HG03439 (cell line): Measurements from ENCODE around the gene PLEKHA1.

ENCODE experiments used
- ATAC-seq: cut with Tn5 transposase; IDR thresholded peaks from one replicate; pipeline ENCODE4 v1.9.1; 2021; ENCODE audit warnings: mild to moderate bottlenecking, moderate library complexity; ENCODE audit not compliant: unreplicated experiment

Gene PLEKHA1

DNA sequence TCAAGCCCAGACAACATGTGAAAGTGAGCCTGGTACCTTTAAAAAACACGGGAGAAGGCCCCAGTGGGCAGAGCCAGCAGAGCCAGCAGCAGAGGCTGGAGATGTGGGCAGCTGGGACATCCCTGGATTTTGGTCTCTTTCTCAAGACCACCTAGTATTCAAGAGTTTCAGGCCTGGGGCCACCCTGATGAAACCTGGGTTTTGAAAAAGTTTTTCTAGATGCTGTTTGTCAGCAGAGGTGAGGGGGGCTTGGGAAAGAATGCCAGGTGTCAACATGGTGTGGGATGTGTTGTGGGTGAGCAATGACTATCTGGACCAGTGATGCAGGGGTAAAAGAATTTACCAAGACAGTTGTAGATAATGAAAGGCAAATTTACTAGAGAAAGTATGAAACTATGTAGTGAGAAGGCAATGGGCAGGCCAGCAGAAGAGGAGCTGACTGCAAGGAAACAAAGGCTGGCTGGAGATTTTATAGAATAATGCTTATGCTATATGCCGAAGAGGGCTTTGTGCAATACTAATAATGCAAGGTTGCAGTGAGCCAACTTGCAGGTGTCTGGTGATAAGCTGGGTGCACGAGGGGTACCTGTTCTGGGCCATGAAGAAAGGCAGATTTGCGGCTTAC, 28.1 kb upstream of the PLEKHA1 start:
- ATAC-seq = no peak

DNA sequence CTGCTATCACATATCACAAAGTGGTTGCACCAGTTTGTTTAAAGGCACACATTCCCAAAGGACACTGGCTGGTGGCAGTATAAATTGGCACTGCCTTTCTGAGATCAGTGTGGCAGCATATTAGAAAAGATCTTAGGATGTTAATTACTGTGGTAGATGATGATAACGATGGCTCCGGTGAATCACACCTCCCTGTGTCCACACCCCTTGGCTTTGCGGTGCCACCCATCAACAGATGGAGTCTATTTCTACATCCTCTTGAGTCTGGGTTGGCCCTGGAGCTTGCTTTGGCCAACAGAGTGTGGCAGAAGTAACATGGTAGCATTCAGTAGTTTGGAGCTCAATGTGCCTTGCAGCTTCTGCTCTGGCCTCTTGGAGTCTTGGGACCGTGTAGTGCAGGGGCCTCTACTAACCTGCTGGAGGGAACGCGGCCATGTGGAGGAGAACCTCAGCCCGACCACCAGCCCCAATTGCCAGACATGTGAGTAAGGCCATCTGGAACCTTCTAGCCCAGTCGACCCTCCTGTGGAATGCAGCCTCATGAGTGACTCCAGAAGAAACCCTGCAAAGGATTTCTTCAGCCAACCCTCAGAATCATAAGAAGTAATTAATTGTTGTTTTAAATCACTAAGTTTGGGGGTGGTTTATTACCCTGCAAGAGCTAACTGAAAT, 27.2 kb upstream of the PLEKHA1 start:
- ATAC-seq = no peak

DNA sequence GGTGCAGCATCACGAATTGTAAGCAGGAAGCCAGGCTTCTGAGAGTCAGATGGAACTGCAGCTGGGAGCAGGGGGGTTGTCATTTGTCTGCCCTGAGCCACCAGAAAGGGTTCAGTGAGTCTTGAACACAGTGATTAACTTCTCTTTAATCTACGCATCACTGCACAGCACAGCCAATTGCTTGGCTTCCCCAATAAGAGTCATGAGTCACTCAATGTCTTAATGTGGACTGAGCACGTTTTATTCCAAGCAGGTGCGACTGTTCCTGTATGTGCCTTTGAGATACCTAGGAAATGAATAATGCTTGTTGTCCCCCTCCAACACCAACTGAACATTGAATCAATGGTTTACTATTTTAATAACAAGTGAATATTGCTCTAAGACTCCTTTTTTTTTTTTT, 26.0 kb upstream of the PLEKHA1 start:
- ATAC-seq = no peak

DNA sequence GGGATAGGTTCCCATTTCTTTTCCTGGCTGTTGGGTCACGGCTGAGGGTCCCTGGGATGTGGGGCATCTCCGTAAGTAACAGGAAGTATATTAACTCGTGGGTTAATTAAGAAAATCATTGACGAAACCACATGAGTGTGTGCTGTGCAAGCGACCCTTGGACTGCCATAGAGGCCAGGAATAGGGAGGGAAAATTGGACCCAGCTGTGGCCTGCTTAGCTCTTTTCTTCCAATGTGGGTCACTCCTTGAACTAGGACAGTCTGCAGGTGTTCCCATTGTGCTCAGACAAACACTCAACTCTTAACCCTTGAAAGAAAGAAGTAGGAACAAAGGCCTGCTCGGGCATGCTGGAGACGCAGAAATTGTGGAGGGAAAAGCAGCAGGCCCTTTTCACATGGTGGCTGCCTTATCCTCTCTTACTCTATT, 25.6 kb upstream of the PLEKHA1 start:
- ATAC-seq = no peak

DNA sequence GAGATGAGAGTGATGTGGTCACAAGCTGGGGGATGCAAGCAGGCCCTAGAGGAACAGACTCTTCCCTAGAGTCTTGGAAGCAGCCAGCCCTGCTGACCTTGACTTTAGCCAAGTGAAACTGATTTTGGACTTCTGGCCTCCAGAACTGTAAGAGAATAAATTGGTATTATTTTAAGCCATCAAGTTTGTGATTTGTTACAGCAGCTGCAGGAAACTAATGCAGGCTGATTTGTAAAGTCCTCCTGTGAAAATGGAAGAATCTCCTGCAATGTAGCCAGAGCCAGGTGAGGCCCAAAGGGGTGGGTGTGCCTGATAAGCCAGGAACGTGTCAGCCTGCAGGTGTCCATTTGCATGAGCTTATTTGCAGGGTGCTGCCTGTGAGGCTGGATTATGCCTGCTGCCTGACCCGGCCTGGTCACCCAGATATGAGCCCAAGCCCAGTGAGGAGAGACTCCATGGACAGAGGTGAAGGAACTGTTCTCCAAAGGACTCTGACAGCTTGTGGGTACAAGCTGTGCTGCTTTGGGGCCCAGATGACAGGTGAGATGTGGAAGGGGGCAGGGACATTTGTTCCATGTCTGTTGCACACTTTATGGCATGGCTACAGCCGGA, 24.6 kb upstream of the PLEKHA1 start:
- ATAC-seq = no peak

DNA sequence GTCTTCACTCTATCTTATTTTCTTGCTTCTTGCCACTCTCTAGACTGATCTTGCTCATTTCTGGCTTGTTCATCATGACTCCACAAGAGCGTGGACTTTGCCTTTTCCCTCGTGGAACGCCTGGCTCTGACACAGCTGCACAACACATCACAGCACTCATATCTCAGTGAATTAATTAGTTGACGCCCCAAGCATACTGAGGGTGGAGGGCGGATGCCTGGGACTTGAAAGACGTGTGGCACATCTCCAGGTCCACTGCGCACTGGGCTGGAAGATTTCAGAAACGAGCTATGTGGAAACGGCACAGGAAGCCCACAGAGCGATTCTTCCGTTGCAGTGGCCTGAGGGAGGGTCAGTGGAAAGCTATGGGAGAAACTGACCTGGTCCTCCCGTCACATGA, 23.6 kb upstream of the PLEKHA1 start:
- ATAC-seq = no peak

DNA sequence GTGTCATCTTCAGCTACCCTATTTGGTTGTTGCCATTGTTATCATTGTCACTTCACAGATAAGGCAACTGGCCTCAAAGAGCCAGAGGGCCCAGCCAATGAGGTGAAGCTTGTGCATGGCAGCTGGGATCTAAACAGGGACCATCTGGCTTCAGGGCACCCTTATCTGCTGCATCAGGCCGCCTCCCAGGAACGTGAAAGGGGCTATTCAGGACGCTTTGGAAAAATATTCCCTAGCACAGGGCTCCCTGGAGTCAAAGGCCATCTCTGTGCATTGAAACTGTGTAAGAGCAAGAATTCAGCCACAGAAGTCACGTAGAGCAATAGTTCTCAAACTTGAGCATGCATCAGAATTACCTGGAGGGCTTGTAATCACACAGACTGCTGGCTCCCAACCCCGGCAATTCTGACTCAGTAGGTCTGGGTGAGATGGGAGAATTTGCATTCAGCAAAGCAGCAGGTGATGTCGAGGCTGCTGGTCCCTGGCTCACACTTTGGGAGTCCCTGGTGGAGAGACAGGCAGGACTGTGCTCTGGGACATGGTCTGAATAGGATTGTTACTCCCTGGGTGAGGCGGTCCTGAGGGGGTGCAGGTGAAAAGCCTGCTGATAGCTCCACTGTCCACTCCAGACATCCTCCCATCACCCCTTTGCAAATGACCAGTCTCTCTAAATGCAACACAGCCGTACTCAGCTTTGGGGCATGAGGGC, 21.5 kb upstream of the PLEKHA1 start:
- ATAC-seq = no peak

DNA sequence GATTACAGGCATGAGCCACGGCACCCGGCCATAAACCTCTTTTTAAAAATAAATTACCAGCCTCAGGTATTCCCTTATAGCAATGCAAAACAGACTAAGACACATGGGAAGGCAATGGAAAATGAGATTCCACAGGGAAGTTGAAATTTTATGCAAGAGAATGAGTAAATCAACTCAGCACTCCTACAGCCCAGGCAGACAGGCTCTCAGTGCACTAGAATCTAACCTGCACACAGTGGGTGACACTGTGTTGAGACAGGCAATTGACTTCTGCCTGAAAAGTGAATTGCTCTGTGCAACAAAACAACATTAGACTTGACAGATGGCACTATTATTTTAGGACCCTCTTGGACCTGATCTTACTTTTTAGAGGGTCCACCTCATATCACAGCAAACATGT, 20.1 kb upstream of the PLEKHA1 start:
- no peak for ATAC-seq

DNA sequence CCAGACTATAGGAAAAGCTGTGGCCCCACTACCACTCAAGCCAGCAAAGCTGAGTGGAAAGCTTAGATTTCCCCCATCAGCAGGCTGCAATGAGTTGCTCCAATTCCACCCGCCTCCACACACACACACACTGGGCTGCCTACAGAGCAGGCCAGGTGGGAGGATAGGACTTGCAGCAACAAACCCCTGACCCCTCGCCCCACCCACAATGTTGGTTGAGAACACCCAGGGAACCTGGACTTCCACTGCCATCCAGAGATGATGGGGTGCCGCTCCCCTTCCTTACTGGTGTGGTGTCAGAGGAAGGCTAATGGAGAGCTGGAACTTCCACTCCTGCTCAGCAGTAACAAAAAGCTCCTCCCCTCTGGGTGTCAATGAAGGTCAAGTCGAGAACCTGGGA, 16.8 kb upstream of the PLEKHA1 start:
- ATAC-seq = no peak

DNA sequence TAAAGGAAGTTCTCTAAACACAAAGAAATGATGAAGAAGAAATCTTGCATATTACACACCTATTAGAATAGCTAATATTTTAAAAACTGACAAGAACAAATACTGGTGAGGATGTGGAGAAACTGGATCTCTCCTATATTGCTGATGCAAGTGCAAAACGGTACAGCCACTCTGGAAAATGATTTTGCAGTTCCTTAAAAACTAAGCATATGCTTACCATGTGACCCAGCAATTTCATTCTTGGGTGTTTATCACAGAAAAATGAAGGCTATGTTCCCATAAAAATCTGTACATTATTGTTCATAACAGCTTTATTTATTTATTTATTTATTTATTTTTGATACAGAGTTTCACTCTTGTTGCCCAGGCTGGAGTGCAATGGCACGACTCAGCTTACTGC, 14.9 kb upstream of the PLEKHA1 start:
- ATAC-seq = no peak

DNA sequence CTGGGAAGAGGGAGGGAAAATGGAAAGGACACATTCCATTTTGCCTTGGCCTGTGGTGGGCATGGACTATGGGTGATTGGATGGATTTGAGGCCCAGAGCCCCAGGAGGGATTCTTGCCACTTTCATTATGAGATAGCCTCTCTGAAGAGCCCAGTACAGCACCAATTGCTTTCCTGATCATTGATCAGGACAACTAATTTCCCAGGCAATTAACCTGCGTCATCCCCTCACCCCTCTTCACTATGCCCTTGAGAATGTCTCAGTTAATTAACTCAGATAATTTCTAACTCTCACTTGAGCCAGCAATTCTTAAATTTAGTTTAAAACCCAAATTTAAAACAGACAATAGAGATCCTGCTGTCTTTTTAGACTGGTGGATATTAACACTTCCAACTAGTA, 13.5 kb upstream of the PLEKHA1 start:
- ATAC-seq = no peak

DNA sequence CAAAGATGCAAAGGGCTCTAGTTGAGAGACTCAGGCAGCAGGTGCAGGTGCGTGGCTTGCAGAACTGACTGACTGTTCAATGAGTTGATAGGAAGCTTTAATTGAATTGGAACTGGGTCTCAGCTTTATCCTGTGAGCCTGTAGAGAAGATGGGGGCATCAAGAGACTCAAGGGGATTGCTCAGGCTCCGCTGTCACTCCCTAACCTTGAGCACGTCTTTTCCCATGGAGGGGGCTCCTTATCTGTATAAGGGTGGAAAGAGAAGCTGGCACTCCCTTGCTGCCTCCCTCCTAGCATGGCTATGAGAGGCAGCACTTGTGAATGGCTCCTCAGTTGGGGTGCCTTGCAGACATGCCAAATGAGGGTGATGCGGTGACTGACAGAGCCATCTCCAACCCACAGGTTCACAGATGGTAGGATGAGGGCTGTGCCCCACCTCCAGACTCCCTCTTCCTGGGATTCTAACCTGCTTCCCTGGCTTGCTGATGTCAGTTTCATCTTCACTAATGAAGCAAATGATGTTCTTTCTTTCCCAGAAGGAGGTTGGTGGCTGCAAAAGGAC, 12.4 kb upstream of the PLEKHA1 start:
- no peak for ATAC-seq

DNA sequence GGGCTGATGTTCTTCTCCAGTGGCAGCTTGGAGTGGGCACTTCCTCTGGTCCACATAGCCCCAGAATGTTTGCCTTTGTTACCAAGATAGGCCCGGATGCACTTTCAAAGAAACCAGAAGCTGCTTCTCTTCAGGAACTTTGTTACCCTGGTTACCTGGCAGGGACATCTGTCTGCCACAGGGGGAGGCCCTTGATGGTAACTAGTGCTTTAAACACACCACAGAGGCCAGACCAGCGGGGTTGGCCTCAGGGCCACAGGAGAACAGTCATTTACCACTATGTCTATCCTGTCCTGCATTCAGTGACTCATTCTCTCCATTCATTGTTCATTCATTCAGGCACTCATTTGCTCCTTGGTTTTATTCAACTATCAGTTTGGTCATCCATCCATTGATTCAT, 11.9 kb upstream of the PLEKHA1 start:
- no peak for ATAC-seq

DNA sequence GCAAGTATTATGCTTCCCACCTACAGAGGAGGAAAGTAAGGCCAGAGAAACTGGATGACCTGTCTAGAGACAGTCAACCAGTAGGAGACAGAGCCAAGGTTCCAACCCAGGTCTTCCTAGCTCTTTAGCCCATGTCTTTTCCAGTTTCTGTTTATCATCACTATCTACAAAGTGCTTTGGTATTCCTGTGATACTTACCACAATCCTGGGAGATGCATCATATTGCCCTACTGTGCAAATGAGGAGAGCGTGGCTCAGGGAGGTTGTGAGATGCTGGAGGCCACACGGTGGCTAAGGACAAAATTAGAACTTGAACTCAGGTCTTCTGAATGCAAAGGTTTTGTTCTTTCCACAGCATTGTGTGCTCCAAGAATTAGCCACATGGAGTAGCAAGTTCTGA, 11.2 kb upstream of the PLEKHA1 start:
- no peak for ATAC-seq

DNA sequence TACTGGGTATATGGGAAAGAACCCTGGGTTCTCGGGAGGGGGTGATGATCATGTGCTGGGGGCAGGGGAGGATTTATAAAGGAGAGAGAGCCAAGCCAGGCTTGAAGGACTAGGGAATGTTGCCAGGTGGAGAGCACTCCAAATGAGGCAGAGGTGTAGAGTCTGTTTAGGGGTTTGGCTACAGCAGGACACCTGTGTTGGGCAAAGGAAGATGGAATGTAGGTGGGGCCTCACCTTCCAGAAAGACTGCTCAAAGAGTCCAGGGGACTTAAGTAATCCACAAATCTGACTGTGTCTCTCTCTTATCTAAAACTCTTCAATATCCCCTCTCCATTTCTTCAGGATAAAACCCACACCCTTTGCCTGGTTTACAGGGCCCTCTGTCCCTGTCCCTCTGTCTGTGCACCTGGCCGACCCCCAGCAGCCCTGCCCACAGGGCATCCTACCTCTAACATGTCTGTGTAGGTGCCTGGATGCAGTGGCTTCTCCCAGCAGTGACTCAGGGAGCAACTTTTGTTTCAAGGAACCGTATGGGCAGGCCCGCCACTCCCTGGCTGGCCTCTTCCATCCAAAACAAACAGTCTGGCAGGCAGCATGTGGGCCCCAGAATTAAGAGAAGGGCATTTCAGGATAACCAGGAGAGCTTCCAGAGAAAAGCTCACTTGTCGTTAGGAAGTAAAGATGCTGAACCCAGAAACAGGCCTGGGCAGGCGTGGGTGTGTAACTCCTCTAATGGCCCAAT, 10.6 kb upstream of the PLEKHA1 start:
- no peak for ATAC-seq

DNA sequence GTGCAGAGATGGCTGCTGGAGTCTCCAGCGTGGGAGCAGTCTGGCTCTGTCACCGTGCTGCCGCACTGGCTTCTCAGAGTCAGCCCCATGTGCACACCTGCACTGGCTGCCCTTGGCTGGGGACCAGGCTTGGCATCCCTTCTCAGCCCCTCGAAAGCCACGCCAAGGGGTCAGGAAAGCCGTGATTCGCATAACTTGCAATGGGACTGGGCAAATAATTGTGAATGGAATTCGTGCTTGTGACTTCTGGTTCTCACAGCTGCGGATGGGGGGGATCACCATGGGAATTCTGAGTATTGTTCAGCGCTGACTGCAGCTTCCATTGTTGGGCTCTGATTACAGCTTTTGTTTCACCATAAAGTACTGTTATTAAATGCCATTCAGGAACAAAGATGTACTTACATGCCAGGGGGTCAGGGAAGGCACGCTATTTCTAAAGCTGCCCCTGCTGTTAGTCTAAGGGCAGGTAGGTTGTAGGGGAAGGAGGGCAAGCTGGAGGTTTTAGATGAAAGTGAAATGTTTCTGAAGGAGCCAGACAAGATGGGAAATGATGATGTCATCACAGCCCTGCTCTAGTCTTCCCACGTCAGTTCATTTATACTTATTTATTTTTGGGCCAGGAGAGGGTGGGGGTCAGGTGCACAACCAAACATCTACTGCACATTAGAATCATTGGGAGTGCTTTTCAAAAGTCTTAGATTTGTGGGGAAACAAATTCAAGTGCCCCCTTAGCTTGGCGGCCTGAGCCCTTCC, 5.8 kb upstream of the PLEKHA1 start:
- no peak for ATAC-seq

DNA sequence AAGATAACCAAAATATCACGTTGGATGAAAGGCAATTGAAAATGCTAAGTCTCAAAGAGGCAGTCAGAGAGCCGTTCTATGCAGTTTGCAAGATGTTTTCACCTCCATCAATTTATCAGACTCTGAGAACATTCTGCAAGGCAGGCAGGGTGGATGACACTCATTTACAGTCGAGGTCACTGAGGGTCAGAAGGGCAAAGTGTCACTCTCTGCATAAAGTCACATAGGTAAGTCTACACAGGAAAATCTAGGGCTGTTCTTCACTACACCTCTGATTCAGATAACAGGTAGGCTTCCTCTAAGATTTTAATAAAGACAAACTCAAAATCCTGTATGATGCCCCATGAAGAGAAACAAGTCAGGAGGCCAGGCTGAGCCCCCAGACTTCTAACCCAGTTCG, 1.4 kb upstream of the PLEKHA1 start:
- ATAC-seq = no peak

DNA sequence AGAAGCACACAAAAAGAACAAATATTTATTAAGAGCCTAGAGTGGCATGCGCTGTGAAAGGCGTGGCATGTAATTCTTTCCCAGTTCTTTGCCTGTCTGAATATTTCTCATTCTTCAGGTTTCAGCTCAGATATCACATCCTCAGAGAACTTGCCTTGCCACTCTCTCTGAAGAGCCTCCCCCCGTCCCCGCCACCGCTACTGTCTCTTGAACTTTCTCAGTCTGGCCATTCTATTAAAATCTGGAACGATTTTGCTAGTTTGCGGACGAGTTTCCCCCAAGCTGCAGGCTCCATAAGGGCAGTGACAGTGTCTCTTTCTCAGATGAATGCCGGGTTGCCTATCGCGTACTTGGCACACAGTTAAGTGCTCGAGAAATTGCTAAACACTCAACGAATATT, 787 bp upstream of the PLEKHA1 start:
- ATAC-seq = no peak

DNA sequence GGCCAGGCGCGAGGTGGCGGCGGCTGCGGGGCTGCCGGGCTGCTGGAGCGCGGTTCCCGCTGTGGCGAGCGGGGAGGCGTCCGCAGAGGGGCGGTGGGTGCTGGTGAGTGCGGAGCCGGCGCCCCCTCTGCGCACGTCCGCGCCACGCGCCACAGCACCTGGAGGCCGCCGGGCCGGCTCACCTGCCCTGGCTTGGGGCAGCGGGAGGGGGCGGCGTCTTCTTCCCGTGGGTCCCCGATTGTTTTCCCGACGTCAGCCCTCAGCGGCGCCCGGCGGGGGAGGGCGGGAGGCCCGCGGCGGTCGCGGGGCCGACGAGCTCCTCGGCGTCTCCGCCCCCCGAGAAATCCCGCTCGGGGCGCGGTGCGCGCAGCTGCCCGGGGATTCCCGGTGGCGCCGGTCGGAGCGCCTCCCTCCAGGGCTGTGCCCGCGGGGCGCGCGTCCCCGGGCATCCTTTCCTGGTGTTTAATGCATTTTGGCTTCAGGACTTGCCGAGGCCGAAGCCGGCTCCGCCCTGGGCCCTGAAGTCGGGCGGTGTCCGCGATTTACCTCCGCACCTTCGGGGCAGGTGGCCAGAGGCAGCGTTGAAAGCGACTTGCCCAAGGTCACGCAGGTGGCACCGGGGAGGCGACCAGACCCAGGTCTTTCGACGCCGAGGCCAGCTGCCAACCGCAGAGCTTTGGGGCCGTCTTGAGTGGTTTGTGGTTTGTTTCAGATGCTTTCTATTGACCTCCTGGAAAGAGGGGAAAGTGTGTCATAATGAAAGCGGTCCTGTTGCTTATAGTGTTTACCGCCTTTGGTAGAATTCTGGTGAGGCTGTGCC, 561 bp downstream of the PLEKHA1 start:
- ATAC-seq = peak; percentile 61
